Effector memory CD8-positive, alpha-beta T cell (primary cell): ENCODE data around the gene BLOC1S4.
"Not testable (repeated sequence)": the region's sequence is repeated elsewhere in the genome, so short reads cannot be mapped to it uniquely, and the experiment has no call there.

Experiments used
- ATAC-seq: fragments of 150-1000 bp; cut with Tn5 transposase; replicated peaks from 2 replicates; pipeline ENCODE4 v1.10.0; 2021; ENCODE audit warnings: mild to moderate bottlenecking, moderate library complexity
- DNase-seq, 3 experiments: peaks; one replicate each; pipeline ENCODE4 v3.0.0; 2021
- H3K27ac Mint-ChIP-seq, 2 donors: one replicate each; pipeline ENCODE4 v1.8.0; 2022; ENCODE audit warnings: mild to moderate bottlenecking in 2 of 2, mixed read lengths in 2 of 2, moderate library complexity in 2 of 2
- H3K27me3 Mint-ChIP-seq, 2 donors: one replicate each; pipeline ENCODE4 v1.8.0; 2022; ENCODE audit warnings: mixed read lengths in 2 of 2
- H3K36me3 Mint-ChIP-seq: one replicate; pipeline ENCODE4 v1.8.0; 2022; ENCODE audit warnings: mild to moderate bottlenecking, moderate library complexity, mixed read lengths; ENCODE audit not compliant: insufficient read depth
- H3K4me1 Mint-ChIP-seq, 2 donors: one replicate each; pipeline ENCODE4 v1.8.0; 2022; ENCODE audit warnings: low read depth in 2 of 2, mixed read lengths in 2 of 2
- H3K4me3 Mint-ChIP-seq, 2 donors: one replicate each; pipeline ENCODE4 v1.8.0; 2022; ENCODE audit warnings: mild to moderate bottlenecking in 2 of 2, mixed read lengths in 2 of 2, moderate library complexity in 2 of 2
- H3K9me3 Mint-ChIP-seq, 2 donors: one replicate each; pipeline ENCODE4 v1.8.0; 2022; ENCODE audit warnings: mixed read lengths in 2 of 2
- total RNA-seq, 9 experiments: gene quantifications; one replicate each; lab custom pipeline; 2026; lab: John Stamatoyannopoulos, UW

The BLOC1S4 gene, protein sequence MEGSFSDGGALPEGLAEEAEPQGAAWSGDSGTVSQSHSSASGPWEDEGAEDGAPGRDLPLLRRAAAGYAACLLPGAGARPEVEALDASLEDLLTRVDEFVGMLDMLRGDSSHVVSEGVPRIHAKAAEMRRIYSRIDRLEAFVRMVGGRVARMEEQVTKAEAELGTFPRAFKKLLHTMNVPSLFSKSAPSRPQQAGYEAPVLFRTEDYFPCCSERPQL
- total RNA-seq, result 12.6 to 36.8 (median 25.4) reads per million in 9 experiments

DNA sequence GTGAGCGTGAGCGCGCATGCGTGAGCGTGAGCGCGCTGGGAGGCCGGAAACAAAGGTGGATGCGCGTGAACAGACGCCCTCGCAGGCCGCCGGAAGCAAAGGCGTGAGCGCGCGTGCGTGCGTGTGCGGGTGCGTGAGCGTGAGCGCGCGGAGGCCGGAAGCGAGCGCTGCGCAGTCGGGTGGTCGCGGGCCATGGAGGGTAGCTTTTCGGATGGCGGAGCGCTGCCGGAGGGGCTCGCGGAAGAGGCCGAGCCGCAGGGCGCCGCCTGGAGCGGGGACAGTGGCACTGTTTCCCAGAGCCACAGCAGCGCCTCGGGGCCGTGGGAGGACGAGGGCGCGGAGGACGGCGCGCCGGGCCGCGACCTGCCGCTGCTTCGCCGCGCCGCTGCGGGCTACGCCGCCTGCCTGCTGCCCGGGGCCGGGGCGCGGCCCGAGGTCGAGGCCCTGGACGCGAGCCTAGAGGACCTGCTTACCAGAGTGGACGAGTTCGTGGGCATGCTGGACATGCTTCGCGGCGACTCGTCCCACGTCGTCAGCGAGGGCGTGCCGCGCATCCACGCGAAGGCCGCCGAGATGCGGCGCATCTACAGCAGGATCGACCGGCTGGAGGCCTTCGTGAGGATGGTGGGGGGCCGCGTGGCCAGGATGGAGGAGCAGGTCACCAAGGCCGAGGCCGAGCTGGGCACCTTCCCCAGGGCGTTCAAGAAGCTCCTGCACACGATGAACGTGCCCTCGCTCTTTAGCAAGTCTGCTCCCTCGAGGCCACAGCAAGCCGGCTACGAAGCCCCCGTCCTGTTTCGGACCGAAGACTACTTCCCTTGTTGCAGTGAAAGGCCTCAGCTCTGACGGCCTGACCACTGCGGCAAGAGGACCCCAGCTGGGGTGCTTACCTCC is at the start of gene BLOC1S4:
Gene BLOC1S4 (plus strand): TSS at position 157 of the 894 bp plus-strand sequence. CDS start 36 bp downstream, at position 193.
- ATAC-seq (peak; percentile 86), DNase-seq (peak; percentile 83 to 88 (median 86))
- H3K27ac Mint-ChIP-seq, result peak within 1 kb of the TSS; percentile 94 to 98
- peaks cover 39% of the 10 kb centered on the region for H3K36me3 Mint-ChIP-seq
- H3K4me3 Mint-ChIP-seq, result peak within 1 kb of the TSS; percentile 88 to 96
- peaks cover 17 to 25% of the 10 kb centered on the region in 2 donors for H3K4me1 Mint-ChIP-seq
- no peaks in the 10 kb centered on the region for H3K9me3 Mint-ChIP-seq
- H3K27me3 Mint-ChIP-seq, result no peaks in the 10 kb centered on the region

DNA sequence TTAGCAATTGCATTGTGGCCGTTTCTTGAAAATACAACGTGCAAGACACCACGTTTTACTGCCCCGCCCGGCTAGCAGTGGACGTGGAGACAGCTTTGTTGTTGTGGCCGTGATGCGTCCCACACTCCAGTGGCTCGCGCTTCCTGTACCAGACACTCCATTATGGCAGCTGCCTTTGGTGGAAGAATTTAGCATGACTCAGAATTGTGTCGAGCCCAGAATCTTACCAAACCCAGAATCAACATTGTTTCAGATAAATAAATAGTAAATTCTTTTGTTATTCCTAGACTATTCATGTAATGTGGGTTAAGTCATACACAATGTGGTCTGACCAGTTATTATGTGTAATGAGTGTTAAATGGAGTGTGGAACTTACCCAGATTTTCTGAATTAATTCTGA is 47.6 kb upstream of the BLOC1S4 start:
- Mint-ChIP-seq H3K36me3 (peaks cover 9% of the 10 kb centered on the region), H3K4me1 (peaks cover 4 to 5% of the 10 kb centered on the region in 2 donors), H3K9me3 (no peaks in the 10 kb centered on the region), H3K27me3 (peaks cover 0 to 2% of the 10 kb centered on the region in 2 donors), H3K27ac (no peak overlapping the region), H3K4me3 (no peak overlapping the region)
- ATAC-seq, result no peak
- DNase-seq, result no peak

DNA sequence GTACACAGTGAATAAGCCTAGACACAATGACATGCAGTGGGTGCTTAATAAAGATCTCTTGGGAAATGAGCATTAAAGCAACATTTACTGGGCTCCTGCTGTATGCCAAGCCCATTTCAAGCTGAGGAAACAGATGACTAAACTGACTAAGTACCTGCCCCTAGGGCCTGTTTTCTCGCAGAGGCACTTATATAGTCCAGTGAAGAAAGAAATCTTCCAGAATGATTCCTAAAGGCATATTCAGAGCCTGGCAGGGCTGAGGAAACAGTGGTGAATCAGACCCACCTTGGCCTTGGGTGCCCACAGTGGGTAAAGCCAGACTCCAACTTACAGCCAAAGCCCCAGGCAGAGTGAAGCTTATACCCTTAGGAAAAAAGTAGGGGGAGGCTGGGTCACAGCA is 44.3 kb upstream of the BLOC1S4 start:
- Mint-ChIP-seq H3K4me3 (peak overlapping the region in 1 of 2 donors; percentile 54), H3K36me3 (peaks cover 34% of the 10 kb centered on the region), H3K27ac (no peak overlapping the region), H3K4me1 (peaks cover 27 to 29% of the 10 kb centered on the region in 2 donors), H3K27me3 (no peaks in the 10 kb centered on the region), H3K9me3 (no peaks in the 10 kb centered on the region)
- ATAC-seq (no peak), DNase-seq (no peak)

DNA sequence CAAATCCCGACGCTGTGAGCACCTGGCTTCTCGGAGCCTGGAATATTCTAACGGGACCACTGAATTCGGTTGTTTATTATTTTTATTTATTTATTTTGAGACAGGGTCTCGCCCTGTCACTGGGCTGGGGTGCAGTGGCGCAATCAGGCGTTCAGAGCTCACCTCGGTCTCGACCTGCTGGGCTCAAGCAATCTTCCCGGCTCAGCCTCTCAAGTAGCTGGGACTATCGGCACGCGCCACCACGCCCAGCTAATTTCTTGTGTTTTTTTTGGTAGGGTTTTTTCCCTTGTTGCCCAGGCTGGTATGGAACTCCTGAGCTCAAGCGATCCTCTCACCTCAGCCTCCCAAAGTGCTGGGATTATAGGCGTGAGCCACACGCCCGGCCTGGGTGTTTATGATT is 43.8 kb upstream of the BLOC1S4 start:
- H3K36me3 Mint-ChIP-seq, result peaks cover 38% of the 10 kb centered on the region
- no peaks in the 10 kb centered on the region for H3K9me3 Mint-ChIP-seq
- H3K4me1 Mint-ChIP-seq, result peaks cover 32 to 34% of the 10 kb centered on the region in 2 donors
- ATAC-seq (no peak), DNase-seq (no peak)
- no peak overlapping the region for H3K4me3 Mint-ChIP-seq
- no peak overlapping the region for H3K27ac Mint-ChIP-seq
- no peaks in the 10 kb centered on the region for H3K27me3 Mint-ChIP-seq

DNA sequence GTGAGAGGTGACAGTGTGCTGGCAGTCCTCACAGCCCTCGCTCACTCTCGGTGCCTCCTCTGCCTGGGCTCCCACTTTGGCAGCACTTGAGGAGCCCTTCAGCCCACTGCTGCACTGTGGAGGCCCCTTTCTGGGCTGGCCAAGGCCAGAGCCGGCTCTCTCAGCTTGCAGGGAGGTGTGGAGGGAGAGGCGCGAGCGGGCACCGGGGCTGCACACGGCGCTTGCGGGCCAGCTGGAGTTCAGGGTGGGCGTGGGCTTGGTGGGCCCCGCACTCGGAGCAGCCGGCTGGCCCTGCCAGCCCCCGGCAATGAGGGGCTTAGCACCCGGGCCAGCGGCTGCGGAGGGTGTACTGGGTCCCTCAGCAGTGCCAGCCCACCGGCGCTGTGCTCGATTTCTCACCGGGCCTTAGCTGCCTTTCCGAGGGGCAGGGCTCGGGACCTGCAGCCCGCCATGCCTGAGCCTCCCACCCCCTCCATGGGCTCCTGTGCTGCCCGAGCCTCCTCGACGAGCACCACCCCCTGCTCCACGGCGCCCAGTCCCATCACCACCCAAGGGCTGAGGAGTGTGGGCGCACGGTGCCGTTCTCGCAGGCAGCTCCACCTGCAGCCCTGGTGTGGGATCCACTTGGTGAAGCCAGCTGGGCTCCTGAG is 43.3 kb upstream of the BLOC1S4 start:
- H3K4me3 Mint-ChIP-seq, result peak overlapping the region; percentile 72 to 83
- peak overlapping the region in 1 of 2 donors; percentile 98 for H3K27ac Mint-ChIP-seq
- not testable (repeated sequence) for H3K9me3 Mint-ChIP-seq, ATAC-seq, H3K27me3 Mint-ChIP-seq, DNase-seq
- H3K36me3 Mint-ChIP-seq, result peaks cover 38% of the 10 kb centered on the region
- peaks cover 38% of the 10 kb centered on the region in 2 donors for H3K4me1 Mint-ChIP-seq

DNA sequence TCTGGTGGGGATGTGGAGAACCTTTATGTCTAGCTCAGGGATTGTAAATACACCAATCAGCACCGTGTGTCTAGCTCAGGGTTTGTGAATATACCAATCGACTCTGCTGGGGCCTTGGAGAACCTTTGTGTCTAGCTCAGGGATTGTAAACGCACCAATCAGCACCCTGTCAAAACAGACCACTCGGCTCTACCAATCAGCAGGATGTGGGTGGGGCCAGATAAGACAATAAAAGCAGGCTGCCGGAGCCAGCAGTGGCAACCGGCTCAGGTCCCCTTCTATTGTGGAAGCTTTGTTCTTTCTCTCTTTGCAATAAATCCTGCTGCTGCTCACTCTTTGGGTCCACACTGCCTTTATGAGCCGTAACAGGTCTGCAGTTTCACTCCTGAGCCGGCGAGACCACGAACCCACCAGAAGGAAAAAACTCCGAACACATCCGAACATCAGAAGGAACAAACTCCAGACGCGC is 42.7 kb upstream of the BLOC1S4 start:
- H3K27me3 Mint-ChIP-seq, H3K9me3 Mint-ChIP-seq: not testable (repeated sequence)
- DNase-seq (peak in 1 of 3 experiments; percentile 29), ATAC-seq (peak; percentile 9)
- Mint-ChIP-seq H3K36me3 (peaks cover 38% of the 10 kb centered on the region), H3K4me1 (peaks cover 38 to 40% of the 10 kb centered on the region in 2 donors), H3K4me3 (peak overlapping the region; percentile 72 to 83), H3K27ac (peak overlapping the region; percentile 61 to 98)

DNA sequence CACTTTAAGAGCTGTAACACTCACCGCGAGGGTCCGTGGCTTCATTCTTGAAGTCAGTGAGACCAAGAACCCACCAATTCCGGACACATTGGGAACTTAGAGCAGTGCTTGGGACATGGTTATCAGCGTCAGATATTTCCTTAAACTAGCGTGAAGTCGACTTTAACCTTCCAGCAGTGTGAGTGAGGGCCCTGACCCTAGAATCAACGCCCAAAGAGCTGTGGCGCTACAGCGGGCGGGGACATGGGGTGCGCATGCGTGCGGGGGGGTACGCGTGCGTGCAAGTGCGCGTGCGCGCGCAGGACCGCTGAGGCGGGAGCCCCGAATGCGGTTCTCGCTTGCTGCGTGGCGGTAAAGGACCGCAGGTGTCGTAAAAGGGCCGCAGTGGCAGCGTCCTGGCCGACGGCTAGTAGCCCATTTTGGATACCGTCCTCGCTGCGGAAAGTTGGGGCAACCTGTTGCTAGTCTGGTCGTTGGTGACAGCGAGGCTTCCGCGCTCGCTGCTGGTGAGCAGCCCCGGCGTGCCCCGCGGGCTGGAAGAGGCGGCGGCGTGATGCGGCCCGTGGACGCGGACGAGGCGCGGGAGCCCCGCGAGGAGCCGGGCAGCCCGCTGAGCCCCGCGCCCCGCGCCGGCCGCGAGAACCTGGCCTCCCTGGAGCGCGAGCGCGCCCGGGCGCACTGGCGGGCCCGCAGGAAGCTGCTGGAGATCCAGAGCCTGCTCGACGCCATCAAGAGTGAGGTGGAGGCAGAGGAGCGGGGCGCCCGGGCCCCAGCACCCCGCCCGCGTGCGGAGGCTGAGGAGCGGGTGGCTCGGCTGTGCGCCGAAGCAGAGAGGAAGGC is 42.1 kb upstream of the BLOC1S4 start:
- peak; percentile 90 to 95 (median 93) for DNase-seq
- H3K27me3 Mint-ChIP-seq, result no peaks in the 10 kb centered on the region
- H3K36me3 Mint-ChIP-seq, result peaks cover 38% of the 10 kb centered on the region

DNA sequence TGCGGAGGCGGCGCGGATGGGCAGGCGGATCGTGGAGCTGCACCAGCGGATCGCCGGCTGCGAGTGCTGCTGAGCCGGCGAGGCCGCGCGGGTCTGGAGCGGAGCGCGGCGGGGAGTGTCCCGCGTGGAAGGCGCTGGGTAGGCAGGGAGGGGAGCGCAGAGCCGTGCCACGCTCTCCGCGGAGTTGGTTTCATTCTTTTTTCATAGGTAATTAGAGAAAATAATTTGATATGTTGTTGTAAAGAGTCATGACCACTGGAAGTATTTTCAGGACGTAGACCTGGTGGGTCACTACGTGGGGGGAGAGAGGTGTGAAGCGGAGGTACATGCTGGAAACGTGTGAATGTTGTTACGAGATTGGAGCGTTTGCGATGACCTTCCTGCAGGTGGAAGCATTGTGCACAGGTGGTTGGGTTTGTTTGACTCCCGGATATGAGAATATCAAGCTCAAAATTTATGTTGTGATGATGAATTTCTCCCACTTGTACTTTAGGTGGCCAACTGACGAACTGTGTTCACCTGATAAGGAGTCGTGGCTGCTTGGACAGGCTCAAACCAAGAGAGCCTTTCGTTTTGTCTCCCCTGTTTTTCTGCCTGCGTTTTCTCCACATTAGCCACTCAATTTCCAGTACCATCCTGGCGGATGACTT is 41.3 kb upstream of the BLOC1S4 start:
- ATAC-seq, result peak; percentile 42

More for the DNA sequence above, 42.1 kb upstream of the BLOC1S4 start:
- peak; percentile 84 for ATAC-seq
- Mint-ChIP-seq H3K27ac (peak overlapping the region; percentile 61 to 98), H3K4me3 (peak overlapping the region; percentile 72 to 83), H3K9me3 (no peaks in the 10 kb centered on the region), H3K4me1 (peaks cover 42 to 45% of the 10 kb centered on the region in 2 donors)

DNA sequence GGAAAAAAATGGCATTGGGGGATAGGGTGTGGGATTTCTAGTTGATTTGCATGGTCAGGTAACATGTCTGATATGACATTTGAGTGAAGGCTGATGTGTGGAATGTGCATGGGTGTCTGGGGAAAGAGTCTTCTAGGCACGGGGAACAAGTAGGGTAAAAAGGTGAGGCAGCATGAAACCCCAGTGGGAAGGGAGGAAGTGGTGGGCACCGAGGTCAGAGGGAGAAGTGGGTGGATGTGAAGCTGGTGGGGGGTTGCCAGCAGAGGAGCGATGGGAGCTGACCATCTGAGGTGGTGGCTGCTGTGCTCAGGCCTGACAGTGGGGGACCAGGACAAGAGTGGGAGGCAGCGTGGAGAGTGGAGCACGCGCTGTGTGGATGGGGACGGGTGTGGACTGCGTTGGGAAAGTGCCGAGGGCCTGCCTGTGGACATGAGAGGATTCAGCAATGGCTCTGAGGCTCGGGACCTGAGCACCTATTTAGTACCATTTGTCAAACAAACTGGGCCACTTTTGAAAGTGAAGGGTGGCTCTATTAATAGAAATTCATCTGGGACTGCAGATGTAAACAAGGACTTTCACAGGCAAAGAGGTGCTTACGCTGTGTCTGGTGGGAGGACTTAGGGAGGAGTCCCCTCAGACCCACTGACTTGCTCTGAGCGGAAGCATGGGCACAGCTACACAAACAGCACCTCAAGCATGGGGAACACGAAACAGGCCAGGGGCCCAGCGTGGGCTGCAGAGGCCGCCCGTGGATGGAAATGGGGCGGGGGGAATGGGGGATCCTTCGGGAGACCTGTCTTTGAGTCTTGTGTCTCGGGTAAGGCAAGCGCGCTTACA is 39.0 kb upstream of the BLOC1S4 start:
- Mint-ChIP-seq H3K27ac (peak overlapping the region; percentile 61 to 98), H3K4me1 (peaks cover 45 to 49% of the 10 kb centered on the region in 2 donors), H3K27me3 (no peaks in the 10 kb centered on the region), H3K4me3 (peak overlapping the region; percentile 72 to 83), H3K9me3 (no peaks in the 10 kb centered on the region), H3K36me3 (peaks cover 38% of the 10 kb centered on the region)
- ATAC-seq (no peak), DNase-seq (no peak)

More for the DNA sequence above, 41.3 kb upstream of the BLOC1S4 start:
- H3K9me3 Mint-ChIP-seq, result no peaks in the 10 kb centered on the region
- peaks cover 38% of the 10 kb centered on the region for H3K36me3 Mint-ChIP-seq
- peak overlapping the region; percentile 72 to 83 for H3K4me3 Mint-ChIP-seq
- H3K4me1 Mint-ChIP-seq, result peaks cover 44 to 45% of the 10 kb centered on the region in 2 donors
- H3K27me3 Mint-ChIP-seq, result no peaks in the 10 kb centered on the region
- peak overlapping the region; percentile 61 to 98 for H3K27ac Mint-ChIP-seq
- DNase-seq, result peak; percentile 52 to 68 (median 57)

DNA sequence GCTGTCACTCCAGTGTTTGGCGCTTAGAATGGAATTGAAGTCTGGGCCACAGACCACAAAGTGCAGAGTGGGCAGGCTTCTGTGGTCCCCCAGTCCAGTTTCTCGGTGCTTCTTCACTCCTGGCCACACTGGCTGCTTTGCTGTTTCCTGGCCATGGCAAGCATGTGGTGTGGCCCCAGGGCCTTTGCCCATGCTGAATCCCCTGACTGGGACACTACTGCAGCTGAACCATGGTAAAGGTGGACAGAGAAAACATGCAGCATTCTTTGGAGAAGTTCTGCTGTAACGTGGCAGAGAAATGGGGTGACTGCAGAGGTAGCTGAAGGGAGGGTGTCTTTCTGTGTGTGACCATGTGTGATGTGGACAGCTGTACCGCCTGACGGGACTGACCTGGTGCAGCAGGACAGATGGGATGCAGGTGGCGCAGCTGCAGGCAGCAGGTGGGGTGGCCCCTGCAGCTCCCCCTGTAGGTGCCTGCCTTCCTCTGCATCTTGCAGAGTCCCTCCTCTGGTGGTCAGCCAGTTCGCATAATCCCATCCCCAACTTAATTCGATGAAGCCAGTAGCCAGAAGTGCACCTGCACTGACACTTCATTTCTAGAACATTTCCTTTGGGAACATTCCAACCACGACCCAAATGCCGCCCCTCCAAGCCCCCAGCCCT is 35.5 kb upstream of the BLOC1S4 start:
- H3K27me3 Mint-ChIP-seq, result no peaks in the 10 kb centered on the region
- H3K4me3 Mint-ChIP-seq, result no peak overlapping the region
- H3K36me3 Mint-ChIP-seq, result peaks cover 36% of the 10 kb centered on the region
- peaks cover 39 to 41% of the 10 kb centered on the region in 2 donors for H3K4me1 Mint-ChIP-seq
- H3K27ac Mint-ChIP-seq, result peak overlapping the region in 1 of 2 donors; percentile 67
- DNase-seq (no peak), ATAC-seq (no peak)
- no peaks in the 10 kb centered on the region for H3K9me3 Mint-ChIP-seq

DNA sequence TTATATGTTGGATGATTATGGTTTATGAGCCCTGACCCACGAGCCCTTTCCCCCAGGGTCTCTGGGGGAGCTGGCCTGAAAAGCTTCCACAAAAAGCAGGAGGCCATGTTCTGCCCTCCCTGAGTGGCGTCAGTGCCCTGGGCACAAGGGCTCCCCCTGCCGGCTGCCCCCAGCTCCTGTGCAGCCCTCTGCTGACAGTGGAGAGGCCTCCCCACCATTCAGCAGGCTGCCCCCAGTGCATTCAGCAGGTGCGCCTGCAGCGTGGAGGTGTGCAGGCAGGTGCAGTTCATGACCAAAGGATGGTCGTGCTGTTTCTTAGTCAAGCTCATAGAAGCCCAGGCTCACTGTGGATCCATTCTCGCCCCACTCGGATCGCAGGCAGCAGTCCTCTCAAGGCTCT is 34.8 kb upstream of the BLOC1S4 start:
- peaks cover 37% of the 10 kb centered on the region for H3K36me3 Mint-ChIP-seq
- H3K4me1 Mint-ChIP-seq, result peaks cover 38 to 39% of the 10 kb centered on the region in 2 donors
- H3K9me3 Mint-ChIP-seq, result no peaks in the 10 kb centered on the region
- H3K27me3 Mint-ChIP-seq, result no peaks in the 10 kb centered on the region
- H3K27ac Mint-ChIP-seq, result peak overlapping the region in 1 of 2 donors; percentile 65
- no peak overlapping the region for H3K4me3 Mint-ChIP-seq
- ATAC-seq (no peak), DNase-seq (no peak)
